Psoas muscle (tissue), 8 donors: ENCODE data around the gene RACGAP1. TPM values are rescaled to one million over a fixed set of nuclear protein-coding genes. Genes with fewer than 3 reads are reported as not detected.
A peak's percentile ranks its signal among the peaks of the same experiment; 100 is the strongest.

Experiments
- ATAC-seq, 4 donors: fragments of 200-7000 bp; cut with Tn5 transposase; one replicate each; pipeline ENCODE4 v1.9.1; 2020; ENCODE audit warnings: moderate library complexity in 3 of 4, mild to moderate bottlenecking in 2 of 4
- DNase-seq, 2 donors: peaks; one replicate each; pipeline ENCODE4 v3.0.0-alpha.2; 2020
- H3K27ac ChIP-seq: fragments of 200-600 bp; one replicate; pipeline ENCODE4 v1.8.0; 2022
- H3K27me3 ChIP-seq, 3 donors: fragments of 200-600 bp in 1 of 3; one replicate each; pipeline versions ENCODE4 v1.6.1 to v1.8.0; 2013 to 2022; ENCODE audit warnings: low read length in 2 of 3, mild to moderate bottlenecking in 2 of 3, moderate library complexity in 1 of 3; ENCODE audit not compliant: insufficient read depth in 3 of 3
- H3K36me3 ChIP-seq, 2 donors: fragments of 200-600 bp in 1 of 2; one replicate each; pipeline versions ENCODE4 v1.6.1 to v1.8.0; 2013 to 2022; ENCODE audit warnings: low read depth in 1 of 2, mild to moderate bottlenecking in 1 of 2, moderate library complexity in 1 of 2; ENCODE audit not compliant: insufficient read depth in 1 of 2
- H3K4me1 ChIP-seq: fragments of 200-600 bp; one replicate; pipeline ENCODE4 v1.8.0; 2022
- H3K4me3 ChIP-seq: fragments of 200-600 bp; one replicate; pipeline ENCODE4 v1.8.0; 2022; ENCODE audit warnings: mild to moderate bottlenecking
- H3K9me3 ChIP-seq: fragments of 200-600 bp; one replicate; pipeline ENCODE4 v1.8.0; 2022
- CTCF ChIP-seq: fragments of 200-600 bp; IDR thresholded peaks from one replicate; pipeline ENCODE4 v1.8.0; 2022; ENCODE audit warnings: antibody characterized with exemption
- WGBS, 3 donors: extraction: QIAGEN DNeasy Blood & Tissue Kit; methylation state at CpG; one replicate each; pipeline versions ENCODE4 v1.1.6 to v1.1.7; 2013; 5-methylcytosine and 5-hydroxymethylcytosine counted together
- intact Hi-C, 2 donors: fragments of 100-400 bp; cut with DNase I; formaldehyde crosslinking; loops; one replicate each; pipeline versions ENCODE4 v1.11.0 to v1.14.2; 2022
- polyA plus RNA-seq, 3 donors: library from polyadenylated mRNA; stranded (reverse); fragments of 200-250 nt; gene quantifications; one replicate each; pipeline ENCODE4 v1.2.3, GENCODE V29; 2013
- total RNA-seq, 4 donors: library from RNA; stranded (reverse); fragmentation: NEBNext Ultra II Directional in 2 of 4; extraction: Animal tissue kit (Norgen Biotek cat#: 25700) in 2 of 4; gene quantifications; one replicate each; pipeline versions ENCODE4 v1.2.1 to v1.2.4, GENCODE V29; 2021 to 2023
- donor health status: healthy with polysubstance abuse.
- donor health status: DM: no; HTN: no; CAD: no; lungs with moderate emphysema.
- donor health status: Bipolar disorder and iron deficiency.
- donor health status: healthy.
- donor health status: DM: yes; HTN: yes; CAD: no.
- donor health status: DM: no; HTN: no; CAD: no.
- donor health status: DM: no; HTN: no; CAD: no.
- donor health status: DM: yes; HTN: yes; CAD: no.

The RACGAP1 gene
- total and polyA plus RNA-seq, 7 donors: 3.4 to 15.3 (median 5.4) TPM

GRCh38 chr12:49953961-49954846 lies 71.1 kb downstream of the RACGAP1 start:
- Histone ChIP-seq H3K27ac (no peak overlapping the region), H3K36me3 (no peaks in the 10 kb centered on the region), H3K4me3 (no peak overlapping the region), H3K9me3 (no peaks in the 10 kb centered on the region), H3K4me1 (no peaks in the 10 kb centered on the region), H3K27me3 (peaks cover 0 to 40% (median 13%) of the 10 kb centered on the region in 3 donors)
- TF ChIP-seq CTCF: no peak
- WGBS, 3 donors: 56 to 68% (median 66%) methylated on average over 21 of the region's 21 CpGs
- no peak for ATAC-seq
- DNase-seq: peak in 1 of 2 donors; percentile 41
- intact Hi-C loops: no loop called here

GRCh38 chr12:49953151-49953550 lies 72.1 kb downstream of the RACGAP1 start:
- H3K36me3 ChIP-seq: no peaks in the 10 kb centered on the region
- WGBS, 3 donors: 91 to 98% (median 93%) methylated on average over 4 of the region's 4 CpGs
- TF ChIP-seq CTCF: no peak
- no peak overlapping the region for H3K27ac ChIP-seq
- peaks cover 0 to 30% (median 13%) of the 10 kb centered on the region in 3 donors for H3K27me3 ChIP-seq
- no peaks in the 10 kb centered on the region for H3K9me3 ChIP-seq
- ATAC-seq: no peak
- no peak overlapping the region for H3K4me3 ChIP-seq
- no peaks in the 10 kb centered on the region for H3K4me1 ChIP-seq
- no peak for DNase-seq
- intact Hi-C loops: no loop called here

- intact Hi-C loops: no loop called here
- H3K4me3 ChIP-seq: no peak overlapping the region
- no peaks in the 10 kb centered on the region for H3K36me3 ChIP-seq
- no peaks in the 10 kb centered on the region for H3K9me3 ChIP-seq
- peaks cover 0 to 25% (median 13%) of the 10 kb centered on the region in 3 donors for H3K27me3 ChIP-seq
- no peak for ATAC-seq
- H3K27ac ChIP-seq: no peak overlapping the region
- no peaks in the 10 kb centered on the region for H3K4me1 ChIP-seq
- no peak for TF ChIP-seq CTCF
- DNase-seq: no peak
- WGBS, 3 donors: 80 to 100% (median 89%) methylated on average over 1 of the region's 1 CpG
Measured at GRCh38 chr12:49952391-49953055, 72.8 kb downstream of the RACGAP1 start.

- no peak overlapping the region for H3K27ac ChIP-seq
- H3K4me1 ChIP-seq: no peaks in the 10 kb centered on the region
- no peaks in the 10 kb centered on the region for H3K9me3 ChIP-seq
- H3K4me3 ChIP-seq: no peak overlapping the region
- no peak for ATAC-seq
- DNase-seq: no peak
- intact Hi-C loops: no loop called here
- no peaks in the 10 kb centered on the region for H3K36me3 ChIP-seq
- WGBS, 3 donors: 81 to 86% (median 84%) methylated on average over 14 of the region's 14 CpGs
- peaks cover 0 to 19% (median 13%) of the 10 kb centered on the region in 3 donors for H3K27me3 ChIP-seq
- TF ChIP-seq CTCF: no peak
Measured at GRCh38 chr12:49951411-49952240, 73.7 kb downstream of the RACGAP1 start.
